Nucleus accumbens (tissue), 56 donors: Measurements from ENCODE around the gene CACNB1.

Experiments used
- DNase-seq, 56 donors: peaks; one replicate each; lab custom pipeline; 2025; lab: John Stamatoyannopoulos, UW

CACNB1 gene

GRCh38 chr17:39197380-39198185 lies at the start of gene CACNB1:
Gene CACNB1, minus strand, starts transcription at chr17:39197669. Its CDS starts 174 bp downstream, at chr17:39197495.
- DNase-seq: peak in 52 of 56 donors; percentile 23 to 85 (median 55)

- DNase-seq: no peak
Measured at GRCh38 chr17:39246274-39246673, 48.8 kb upstream of the CACNB1 start.

- DNase-seq: peak in 50 of 56 donors; percentile 12 to 90 (median 58)
Measured at GRCh38 chr17:39244600-39245570, 47.4 kb upstream of the CACNB1 start.

- no peak for DNase-seq
Measured at GRCh38 chr17:39244016-39244599, 46.6 kb upstream of the CACNB1 start.

GRCh38 chr17:39243155-39243554 lies 45.7 kb upstream of the CACNB1 start:
- DNase-seq: no peak

GRCh38 chr17:39240631-39241030 lies 43.2 kb upstream of the CACNB1 start:
- no peak for DNase-seq

GRCh38 chr17:39239640-39240314 lies 42.3 kb upstream of the CACNB1 start:
- DNase-seq: peak in 10 of 56 donors; percentile 7 to 53 (median 18)

- no peak for DNase-seq
Measured at GRCh38 chr17:39238311-39238972, 41.0 kb upstream of the CACNB1 start.

- DNase-seq: no peak
Measured at GRCh38 chr17:39237586-39237985, 40.1 kb upstream of the CACNB1 start.

- no peak for DNase-seq
Measured at GRCh38 chr17:39236981-39237441, 39.5 kb upstream of the CACNB1 start.

GRCh38 chr17:39236450-39236927 lies 39.0 kb upstream of the CACNB1 start:
- no peak for DNase-seq

GRCh38 chr17:39235555-39236449 lies 38.3 kb upstream of the CACNB1 start:
- peak in 5 of 56 donors; percentile 14 to 41 (median 23) for DNase-seq

- DNase-seq: peak in 24 of 56 donors; percentile 11 to 63 (median 24)
Measured at GRCh38 chr17:39231591-39232551, 34.4 kb upstream of the CACNB1 start.

- no peak for DNase-seq
Measured at GRCh38 chr17:39231091-39231561, 33.7 kb upstream of the CACNB1 start.

- DNase-seq: no peak
Measured at GRCh38 chr17:39230361-39230760, 32.9 kb upstream of the CACNB1 start.

GRCh38 chr17:39229274-39229913 lies 31.9 kb upstream of the CACNB1 start:
- DNase-seq: no peak
